Trophoblast cell (in vitro differentiated cells and primary cell): ENCODE data around the gene CDK1.

ENCODE experiments used
- DNase-seq, 2 donors: peaks; one replicate each; pipeline ENCODE4 v3.0.0-alpha.2; 2016
- H2AFZ ChIP-seq: 2 replicates; pipeline ENCODE4 v1.6.1; 2013; ENCODE audit warnings: low read length, moderate library complexity, mild to moderate bottlenecking; ENCODE audit not compliant: insufficient read depth, poor library complexity
- H2AK5ac ChIP-seq: 2 replicates; pipeline ENCODE4 v1.6.1; 2013; ENCODE audit warnings: mild to moderate bottlenecking, low read length
- H2BK120ac ChIP-seq: 2 replicates; pipeline ENCODE4 v1.6.1; 2013; ENCODE audit warnings: low read length, mild to moderate bottlenecking, moderate library complexity; ENCODE audit not compliant: insufficient read depth, poor library complexity
- H2BK12ac ChIP-seq: 2 replicates; pipeline ENCODE4 v1.6.1; 2013; ENCODE audit warnings: mild to moderate bottlenecking, low read length, moderate library complexity
- H2BK5ac ChIP-seq: 2 replicates; pipeline ENCODE4 v1.6.1; 2013; ENCODE audit warnings: low read length, low read depth, moderate library complexity, mild to moderate bottlenecking; ENCODE audit not compliant: poor library complexity
- H3K14ac ChIP-seq: 2 replicates; pipeline ENCODE4 v1.6.1; 2013; ENCODE audit warnings: mild to moderate bottlenecking, low read length
- H3K18ac ChIP-seq: 2 replicates; pipeline ENCODE4 v1.6.1; 2013; ENCODE audit warnings: mild to moderate bottlenecking, low read length
- H3K23ac ChIP-seq: 2 replicates; pipeline ENCODE4 v1.6.1; 2013; ENCODE audit warnings: low read length
- H3K27ac ChIP-seq: 2 replicates; pipeline ENCODE4 v1.5.1; 2013; ENCODE audit warnings: low read depth, mild to moderate bottlenecking, inconsistent platforms, low read length, moderate library complexity
- H3K27me3 ChIP-seq: 2 replicates; pipeline ENCODE4 v1.6.1; 2013; ENCODE audit warnings: inconsistent platforms, mild to moderate bottlenecking, low read length, moderate library complexity; ENCODE audit not compliant: insufficient read depth
- H3K36me3 ChIP-seq, 2 experiments: 1 replicate in 1 of 2; 2 replicates in 1 of 2; pipeline ENCODE4 v1.6.1; 2013; ENCODE audit warnings: low read length in 2 of 2, mild to moderate bottlenecking in 2 of 2, moderate library complexity in 1 of 2; ENCODE audit not compliant: insufficient read depth in 2 of 2, control insufficient read depth in 1 of 2
- H3K4ac ChIP-seq: 2 replicates; pipeline ENCODE4 v1.6.1; 2013; ENCODE audit warnings: low read depth, mild to moderate bottlenecking, low read length, moderate library complexity
- H3K4me1 ChIP-seq, 2 experiments: 1 replicate in 1 of 2; 2 replicates in 1 of 2; pipeline ENCODE4 v1.6.1; 2013; ENCODE audit warnings: low read length in 2 of 2, mild to moderate bottlenecking in 2 of 2, moderate library complexity in 1 of 2; ENCODE audit not compliant: insufficient read depth in 2 of 2, control insufficient read depth in 1 of 2
- H3K4me2 ChIP-seq: 2 replicates; pipeline ENCODE4 v1.6.1; 2013; ENCODE audit warnings: inconsistent platforms, mild to moderate bottlenecking, low read length, moderate library complexity
- H3K4me3 ChIP-seq: 2 replicates; pipeline ENCODE4 v1.5.1; 2013; ENCODE audit warnings: mild to moderate bottlenecking, low read depth, low read length, inconsistent platforms
- H3K79me1 ChIP-seq: one replicate; pipeline ENCODE4 v1.6.1; 2013; ENCODE audit warnings: low read length
- H3K79me2 ChIP-seq: 2 replicates; pipeline ENCODE4 v1.6.1; 2013; ENCODE audit warnings: low read length, mild to moderate bottlenecking; ENCODE audit not compliant: control insufficient read depth, insufficient read depth, poor library complexity
- H3K9ac ChIP-seq: 2 replicates; pipeline ENCODE4 v1.6.1; 2013; ENCODE audit warnings: mild to moderate bottlenecking, low read length
- H3K9me3 ChIP-seq: 2 replicates; pipeline ENCODE4 v1.6.1; 2013; ENCODE audit warnings: low read depth, mild to moderate bottlenecking, control low read depth, inconsistent platforms, low read length; ENCODE audit not compliant: insufficient read depth
- H4K12ac ChIP-seq: 2 replicates; pipeline ENCODE4 v1.6.1; 2013; ENCODE audit warnings: low read depth, mild to moderate bottlenecking, low read length, moderate library complexity
- H4K8ac ChIP-seq: 2 replicates; pipeline ENCODE4 v1.6.1; 2013; ENCODE audit warnings: low read depth, mild to moderate bottlenecking, low read length, moderate library complexity
- H4K91ac ChIP-seq: one replicate; pipeline ENCODE4 v1.6.1; 2013; ENCODE audit warnings: low read depth, mild to moderate bottlenecking, low read length, moderate library complexity
- WGBS: extraction: QIAGEN DNeasy Blood & Tissue Kit; methylation state at CpG from one replicate; pipeline ENCODE4 v1.1.7; 2013; ENCODE audit warnings: missing lambda C conversion rate; ENCODE audit not compliant: insufficient read length, insufficient coverage; ENCODE audit errors: extremely low coverage; 5-methylcytosine and 5-hydroxymethylcytosine counted together

CDK1 gene

GRCh38 chr10:60747817-60748469 lies 30.3 kb upstream of the CDK1 start:
- Histone ChIP-seq H3K4me2 (no peak overlapping the region), H3K79me1 (no peaks in the 10 kb centered on the region), H3K9me3 (no peaks in the 10 kb centered on the region), H2BK12ac (no peak overlapping the region), H3K4me1 (no peaks in the 10 kb centered on the region), H4K8ac (no peak overlapping the region), H3K14ac (no peak overlapping the region), H2BK5ac (no peak overlapping the region), H3K4ac (no peak overlapping the region), H3K18ac (no peak overlapping the region), H2AFZ (no peak overlapping the region), H3K79me2 (no peaks in the 10 kb centered on the region), H4K91ac (no peak overlapping the region), H3K9ac (no peak overlapping the region), H4K12ac (no peak overlapping the region), H3K23ac (no peak overlapping the region), H3K4me3 (no peak overlapping the region), H3K36me3 (no peaks in the 10 kb centered on the region), H2BK120ac (no peak overlapping the region), H2AK5ac (no peak overlapping the region), H3K27ac (no peak overlapping the region), H3K27me3 (no peaks in the 10 kb centered on the region)
- no peak for DNase-seq
- WGBS = no CpG with 5 or more reads among the region's 2 CpGs

- Histone ChIP-seq H3K4me3 (no peak overlapping the region), H4K91ac (no peak overlapping the region), H2BK12ac (no peak overlapping the region), H3K36me3 (no peaks in the 10 kb centered on the region), H3K14ac (no peak overlapping the region), H3K27me3 (no peaks in the 10 kb centered on the region), H3K23ac (no peak overlapping the region), H2AK5ac (no peak overlapping the region), H3K18ac (no peak overlapping the region), H4K8ac (no peak overlapping the region), H4K12ac (no peak overlapping the region), H2BK120ac (no peak overlapping the region), H3K4me2 (no peak overlapping the region), H3K79me1 (no peaks in the 10 kb centered on the region), H3K27ac (no peak overlapping the region), H3K4ac (no peak overlapping the region), H3K9ac (no peak overlapping the region), H2BK5ac (no peak overlapping the region), H3K79me2 (no peaks in the 10 kb centered on the region), H3K9me3 (no peaks in the 10 kb centered on the region), H2AFZ (no peak overlapping the region), H3K4me1 (peaks cover 0 to 3% of the 10 kb centered on the region in 2 experiments)
- no CpG with 5 or more reads among the region's 1 CpG for WGBS
- no peak for DNase-seq
Measured at GRCh38 chr10:60753152-60753551, 25.1 kb upstream of the CDK1 start.

- Histone ChIP-seq H3K36me3 (no peaks in the 10 kb centered on the region), H3K4me2 (no peak overlapping the region), H2BK5ac (no peak overlapping the region), H2BK120ac (no peak overlapping the region), H4K91ac (no peak overlapping the region), H3K79me2 (no peaks in the 10 kb centered on the region), H2AK5ac (no peak overlapping the region), H4K12ac (no peak overlapping the region), H3K4me3 (no peak overlapping the region), H3K4me1 (peaks cover 0 to 3% of the 10 kb centered on the region in 2 experiments), H3K9me3 (no peaks in the 10 kb centered on the region), H4K8ac (no peak overlapping the region), H3K14ac (no peak overlapping the region), H3K23ac (no peak overlapping the region), H2AFZ (no peak overlapping the region), H3K27ac (no peak overlapping the region), H3K4ac (no peak overlapping the region), H3K18ac (no peak overlapping the region), H2BK12ac (no peak overlapping the region), H3K79me1 (no peaks in the 10 kb centered on the region), H3K9ac (no peak overlapping the region), H3K27me3 (no peaks in the 10 kb centered on the region)
- DNase-seq = peak in 1 of 2 donors; percentile 57
- no CpG with 5 or more reads among the region's 5 CpGs for WGBS
Measured at GRCh38 chr10:60753817-60754216, 24.5 kb upstream of the CDK1 start.

GRCh38 chr10:60757420-60757895 lies 20.8 kb upstream of the CDK1 start:
- Histone ChIP-seq H2BK12ac (no peak overlapping the region), H3K9ac (peak overlapping the region; percentile 27), H3K27ac (no peak overlapping the region), H2BK5ac (no peak overlapping the region), H3K79me2 (no peaks in the 10 kb centered on the region), H3K9me3 (no peaks in the 10 kb centered on the region), H4K91ac (no peak overlapping the region), H3K4me2 (no peak overlapping the region), H3K27me3 (no peaks in the 10 kb centered on the region), H3K36me3 (no peaks in the 10 kb centered on the region), H2BK120ac (no peak overlapping the region), H3K4me1 (peaks cover 0 to 3% of the 10 kb centered on the region in 2 experiments), H3K14ac (no peak overlapping the region), H3K4me3 (no peak overlapping the region), H3K18ac (no peak overlapping the region), H3K79me1 (no peaks in the 10 kb centered on the region), H3K4ac (no peak overlapping the region), H2AFZ (no peak overlapping the region), H2AK5ac (no peak overlapping the region), H4K12ac (no peak overlapping the region), H3K23ac (peak overlapping the region; percentile 99), H4K8ac (no peak overlapping the region)
- no CpG with 5 or more reads among the region's 3 CpGs for WGBS
- DNase-seq = no peak
